H1 (cell line): Measurements from ENCODE around the gene SHISA9. TPM values are rescaled to one million over a fixed set of nuclear protein-coding genes. Genes with fewer than 3 reads are reported as not detected.

Source experiments
- EZH2 ChIP-seq: fragments of 200-600 bp; sonication (generic); IDR thresholded peaks from 2 replicates; pipeline ENCODE4 v1.7.1; 2012; ENCODE audit warnings: low read depth, mild to moderate bottlenecking, moderate library complexity, low read length, inconsistent platforms; ENCODE audit not compliant: severe bottlenecking
- POLR2A ChIP-seq, 2 experiments: IDR thresholded peaks; 1 replicate in 1 of 2; 2 replicates in 1 of 2; pipeline ENCODE4 v1.6.1; 2011; ENCODE audit warnings: low read depth in 2 of 2, low read length in 2 of 2, mild to moderate bottlenecking in 2 of 2; ENCODE audit errors: control extremely low read depth in 1 of 2
- SP1 ChIP-seq: IDR thresholded peaks from 2 replicates; pipeline ENCODE4 v1.6.1; 2011; ENCODE audit warnings: low read depth, low read length
- TAF1 ChIP-seq: IDR thresholded peaks from 2 replicates; pipeline ENCODE4 v1.6.1; 2011; ENCODE audit warnings: mild to moderate bottlenecking, low read depth, low read length
- TBP ChIP-seq: IDR thresholded peaks from 2 replicates; pipeline ENCODE4 v1.6.1; 2011; ENCODE audit warnings: low read depth, low read length, improper control_type of control experiment
- polyA plus RNA-seq, 7 experiments: library from polyadenylated mRNA; depleted of rRNA in 3 of 7; stranded (reverse) in 5 of 7; unstranded in 2 of 7; fragments of >200 nt in 5 of 7; fragments of 200-250 nt in 2 of 7; gene quantifications; 1 replicate in 5 of 7; 2 replicates in 1 of 7; 4 replicates in 1 of 7; pipeline versions ENCODE4 v1.2.1 to v1.2.3, GENCODE V29; 2011 to 2013; ENCODE audit warnings: missing spikeins in 2 of 7, mixed read lengths in 2 of 7
- total RNA-seq: library from RNA; stranded (reverse); fragmentation: NEBNext Ultra II Directional; extraction: Animal tissue kit (Norgen Biotek cat#: 25700); gene quantifications from 2 replicates; pipeline ENCODE4 v1.2.1, GENCODE V29; 2021

Gene SHISA9
- total and polyA plus RNA-seq, 2 of the 8 experiments (the other 6 are each of a cell fraction or from before 2014, with no cell fraction given), result 25.6 to 39.8 TPM

DNA sequence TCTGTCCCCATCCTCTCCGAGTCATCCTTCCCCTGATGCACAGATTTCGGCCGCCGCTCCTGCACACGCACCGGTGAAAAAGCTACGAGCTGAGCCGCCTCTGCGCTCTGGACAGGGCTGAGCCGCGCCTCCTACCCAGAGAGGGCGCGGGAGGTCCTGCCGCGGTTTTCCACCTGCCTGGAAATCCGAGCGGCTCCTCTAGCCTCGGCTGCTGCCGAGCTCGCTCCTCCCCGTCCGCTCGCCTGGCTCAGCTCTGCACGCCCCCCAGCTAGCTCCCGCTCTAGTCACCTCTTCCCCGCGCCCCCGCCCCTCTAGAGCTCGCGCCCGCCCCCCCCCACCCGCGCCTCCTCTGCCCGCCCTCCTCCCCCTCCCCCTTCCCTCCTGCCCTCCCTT lies 198 bp upstream of the SHISA9 start (continued):
- TF ChIP-seq EZH2 (no peak), TBP (peak; percentile 0; the same call in 1 of the 2 replicates), POLR2A (IDR thresholded peaks at IDR 0.05; ENCODE audit: control extremely low read depth in 1 of 2, low read depth in 2 of 2, low read length in 2 of 2) (peak in 1 of 2 experiments; percentile 30; a peak in 1 of 3 replicates), SP1 (no peak), TAF1 (peak; percentile 28; the same call in 1 of the 2 replicates)
